Central memory CD8-positive, alpha-beta T cell (primary cell): ENCODE measurements around the gene THAP7.
A peak's percentile ranks its signal among the peaks of the same experiment; 100 is the strongest.
"Not testable (repeated sequence)": the region's sequence is repeated elsewhere in the genome, so short reads cannot be mapped to it uniquely, and the experiment has no call there.

Source experiments
- ATAC-seq: fragments of 150-1000 bp; cut with Tn5 transposase; replicated peaks from 2 replicates; pipeline ENCODE4 v1.10.0; 2022; ENCODE audit warnings: mild to moderate bottlenecking, moderate FRiP score, moderate number of reproducible peaks; ENCODE audit not compliant: poor library complexity, severe bottlenecking; ENCODE audit errors: extremely low read depth
- DNase-seq, 2 donors: peaks; one replicate each; pipeline ENCODE4 v3.0.0; 2021; ENCODE audit warnings: low spot score in 2 of 2
- H3K27ac Mint-ChIP-seq: one replicate; pipeline ENCODE4 v1.8.0; 2022; ENCODE audit warnings: low read depth, mild to moderate bottlenecking, moderate library complexity, mixed read lengths
- H3K27me3 Mint-ChIP-seq: one replicate; pipeline ENCODE4 v1.8.0; 2022; ENCODE audit warnings: mixed read lengths
- H3K36me3 Mint-ChIP-seq: one replicate; pipeline ENCODE4 v1.8.0; 2022; ENCODE audit warnings: mild to moderate bottlenecking, moderate library complexity, mixed read lengths; ENCODE audit not compliant: insufficient read depth
- H3K4me1 Mint-ChIP-seq: one replicate; pipeline ENCODE4 v1.8.0; 2022; ENCODE audit warnings: mixed read lengths
- H3K4me3 Mint-ChIP-seq: one replicate; pipeline ENCODE4 v1.8.0; 2022; ENCODE audit warnings: mild to moderate bottlenecking, moderate library complexity, mixed read lengths
- H3K9me3 Mint-ChIP-seq: one replicate; pipeline ENCODE4 v1.8.0; 2022; ENCODE audit warnings: mixed read lengths

THAP7 gene, protein sequence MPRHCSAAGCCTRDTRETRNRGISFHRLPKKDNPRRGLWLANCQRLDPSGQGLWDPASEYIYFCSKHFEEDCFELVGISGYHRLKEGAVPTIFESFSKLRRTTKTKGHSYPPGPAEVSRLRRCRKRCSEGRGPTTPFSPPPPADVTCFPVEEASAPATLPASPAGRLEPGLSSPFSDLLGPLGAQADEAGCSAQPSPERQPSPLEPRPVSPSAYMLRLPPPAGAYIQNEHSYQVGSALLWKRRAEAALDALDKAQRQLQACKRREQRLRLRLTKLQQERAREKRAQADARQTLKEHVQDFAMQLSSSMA

DNA sequence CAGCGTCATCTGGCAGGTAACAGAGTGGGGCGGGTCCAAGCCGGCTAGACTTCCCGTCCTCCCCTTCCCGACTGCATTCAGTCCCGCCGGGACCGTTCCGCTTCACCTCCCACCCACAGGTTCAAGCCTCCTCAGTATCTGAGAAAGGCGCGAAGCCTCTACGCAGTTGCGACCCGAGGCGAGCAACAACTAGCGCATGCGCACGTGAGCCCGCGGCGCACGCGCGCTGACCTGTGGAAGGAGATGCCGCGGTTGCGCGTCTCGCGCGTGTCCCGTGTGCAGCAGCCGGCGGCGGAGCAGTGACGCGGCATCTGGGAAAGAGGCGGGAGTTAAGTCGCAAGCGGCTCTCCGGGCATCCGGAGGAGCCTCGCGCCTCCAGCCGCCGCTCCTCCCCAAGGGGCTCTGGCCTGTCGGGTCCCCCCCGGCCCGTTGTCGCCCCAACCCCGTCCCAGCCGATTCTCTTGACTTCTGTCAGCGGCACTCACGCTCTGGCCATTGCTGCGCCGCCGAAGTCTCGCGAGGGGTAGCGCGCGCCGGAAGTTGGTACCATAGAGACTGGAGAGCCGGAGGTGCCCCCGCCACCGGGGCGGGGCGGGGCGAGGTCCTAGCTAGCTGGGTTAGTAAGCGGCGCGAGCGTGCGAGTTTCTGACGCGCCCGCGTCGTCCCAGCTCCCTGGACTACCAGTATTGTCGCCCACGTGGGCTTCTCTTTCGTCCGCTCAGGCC is at the start of gene THAP7:
TSS of gene THAP7 (minus strand) at position 518 of the 725 bp plus-strand sequence. CDS start at position 311, 207 bp downstream.
- Mint-ChIP-seq H3K27ac (peak within 1 kb of the TSS; percentile 98), H3K9me3 (no peaks in the 10 kb centered on the region), H3K27me3 (no peaks in the 10 kb centered on the region), H3K4me3 (peak within 1 kb of the TSS; percentile 94), H3K36me3 (peaks cover 29% of the 10 kb centered on the region), H3K4me1 (peaks cover 29% of the 10 kb centered on the region)
- ATAC-seq (peak; percentile 92), DNase-seq (peak; percentile 93 to 94)

DNA sequence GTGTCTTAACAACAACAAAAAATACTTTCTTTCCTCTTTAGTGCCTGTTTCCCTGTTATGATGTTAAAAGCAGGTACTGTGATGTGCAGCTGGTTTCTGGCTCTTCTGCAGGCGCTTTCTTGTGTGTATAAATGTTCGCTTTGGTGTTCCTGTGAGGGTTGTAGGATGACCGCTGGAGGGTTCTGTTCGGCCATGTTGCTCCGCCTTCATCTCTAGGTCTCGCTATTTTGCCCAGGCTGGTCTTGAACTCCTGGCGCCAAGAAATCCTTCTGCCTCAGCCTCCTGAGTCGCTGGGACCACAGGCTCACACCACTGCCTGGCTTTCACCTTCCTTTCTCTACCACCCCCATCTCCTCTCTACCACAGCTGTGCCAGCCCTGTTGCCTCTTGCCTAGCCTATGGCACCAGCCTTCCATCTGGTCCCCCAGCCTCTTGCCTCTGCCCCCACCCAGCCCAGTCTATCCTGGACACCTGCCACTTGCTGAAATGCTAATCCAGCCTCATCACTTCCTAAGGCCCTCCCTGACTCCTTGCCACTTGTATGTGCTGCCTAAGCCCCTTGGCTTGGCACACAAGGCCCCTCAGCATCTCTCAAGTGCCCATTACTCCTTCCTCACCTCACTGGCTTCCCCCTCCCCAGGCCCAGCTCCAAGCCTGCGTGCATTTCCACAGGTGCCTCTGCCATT is 49.4 kb upstream of the THAP7 start:
- Mint-ChIP-seq H3K9me3 (no peaks in the 10 kb centered on the region), H3K27me3 (peaks cover 12% of the 10 kb centered on the region), H3K27ac (no peak overlapping the region), H3K4me3 (no peak overlapping the region), H3K4me1 (peaks cover 9% of the 10 kb centered on the region), H3K36me3 (peaks cover 6% of the 10 kb centered on the region)
- no peak for DNase-seq
- no peak for ATAC-seq

DNA sequence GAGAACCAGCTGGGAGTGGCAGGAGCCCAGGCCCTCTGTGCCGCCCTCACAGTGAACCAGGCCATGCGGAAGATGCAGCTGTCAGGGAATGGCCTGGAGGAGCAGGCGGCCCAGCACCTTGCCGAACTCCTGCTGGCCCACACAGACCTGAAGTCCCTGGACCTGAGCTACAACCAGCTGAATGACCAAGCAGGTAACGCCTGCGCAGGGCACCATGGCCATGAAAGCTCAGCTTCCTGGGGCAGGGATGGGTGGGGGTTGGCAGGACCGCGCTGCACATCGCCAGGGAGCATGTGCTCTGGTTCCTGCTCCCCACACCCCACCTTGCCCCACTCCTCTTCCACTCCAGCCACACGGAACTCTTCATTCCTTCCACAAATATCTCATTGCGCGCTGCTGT is 47.0 kb upstream of the THAP7 start:
- H3K27ac Mint-ChIP-seq, ATAC-seq, DNase-seq, H3K36me3 Mint-ChIP-seq, H3K4me3 Mint-ChIP-seq, H3K9me3 Mint-ChIP-seq: not testable (repeated sequence)
- H3K27me3 Mint-ChIP-seq = peaks cover 19% of the 10 kb centered on the region
- peaks cover 18% of the 10 kb centered on the region for H3K4me1 Mint-ChIP-seq

DNA sequence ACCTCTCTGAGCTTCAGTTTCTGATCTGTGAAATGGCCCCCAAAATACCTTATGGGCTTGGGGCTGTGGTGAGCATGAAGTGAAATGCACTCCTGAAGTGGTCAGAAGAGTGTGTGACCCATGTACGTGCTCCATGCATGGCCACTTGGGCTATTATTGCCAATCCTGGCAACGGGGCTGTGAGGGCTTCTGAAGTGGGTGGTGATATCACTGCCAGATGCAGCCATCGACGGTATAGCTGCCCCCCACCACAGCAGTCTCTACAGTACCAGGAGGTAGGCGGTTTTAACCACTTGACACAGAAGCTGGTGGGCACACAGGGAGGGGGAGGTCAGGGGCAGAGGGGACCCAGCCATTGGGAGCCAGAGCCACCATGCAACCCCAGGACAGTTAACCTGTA is 46.5 kb upstream of the THAP7 start:
- not testable (repeated sequence) for ATAC-seq, H3K9me3 Mint-ChIP-seq, H3K4me3 Mint-ChIP-seq, H3K36me3 Mint-ChIP-seq, H3K27ac Mint-ChIP-seq, DNase-seq
- Mint-ChIP-seq H3K27me3 (peaks cover 24% of the 10 kb centered on the region), H3K4me1 (peaks cover 24% of the 10 kb centered on the region)

DNA sequence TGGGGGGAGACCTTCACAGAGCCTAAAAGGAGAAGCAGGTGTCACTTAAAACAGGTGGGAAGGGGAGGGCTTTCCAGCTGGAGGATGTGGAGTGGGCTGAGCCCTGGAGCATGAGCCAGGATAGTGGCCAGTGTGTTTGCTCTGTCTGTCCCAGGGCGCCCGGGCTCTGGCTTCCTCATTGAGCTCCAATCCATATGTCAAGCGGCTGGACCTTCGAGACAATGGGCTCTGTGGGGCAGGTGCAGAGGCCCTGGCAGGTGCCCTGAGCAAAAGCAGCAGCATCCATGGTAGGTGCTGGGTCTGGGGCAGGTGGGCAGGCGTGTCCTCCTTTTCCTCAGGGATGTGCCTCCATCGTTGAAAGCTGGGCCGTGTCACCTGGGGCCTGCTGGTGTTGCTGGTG is 45.8 kb upstream of the THAP7 start:
- H3K4me1 Mint-ChIP-seq = peaks cover 31% of the 10 kb centered on the region
- no peak overlapping the region for H3K4me3 Mint-ChIP-seq
- H3K9me3 Mint-ChIP-seq = no peaks in the 10 kb centered on the region
- no peak for DNase-seq
- peaks cover 3% of the 10 kb centered on the region for H3K36me3 Mint-ChIP-seq
- H3K27me3 Mint-ChIP-seq = peaks cover 31% of the 10 kb centered on the region
- H3K27ac Mint-ChIP-seq = no peak overlapping the region
- ATAC-seq = no peak

DNA sequence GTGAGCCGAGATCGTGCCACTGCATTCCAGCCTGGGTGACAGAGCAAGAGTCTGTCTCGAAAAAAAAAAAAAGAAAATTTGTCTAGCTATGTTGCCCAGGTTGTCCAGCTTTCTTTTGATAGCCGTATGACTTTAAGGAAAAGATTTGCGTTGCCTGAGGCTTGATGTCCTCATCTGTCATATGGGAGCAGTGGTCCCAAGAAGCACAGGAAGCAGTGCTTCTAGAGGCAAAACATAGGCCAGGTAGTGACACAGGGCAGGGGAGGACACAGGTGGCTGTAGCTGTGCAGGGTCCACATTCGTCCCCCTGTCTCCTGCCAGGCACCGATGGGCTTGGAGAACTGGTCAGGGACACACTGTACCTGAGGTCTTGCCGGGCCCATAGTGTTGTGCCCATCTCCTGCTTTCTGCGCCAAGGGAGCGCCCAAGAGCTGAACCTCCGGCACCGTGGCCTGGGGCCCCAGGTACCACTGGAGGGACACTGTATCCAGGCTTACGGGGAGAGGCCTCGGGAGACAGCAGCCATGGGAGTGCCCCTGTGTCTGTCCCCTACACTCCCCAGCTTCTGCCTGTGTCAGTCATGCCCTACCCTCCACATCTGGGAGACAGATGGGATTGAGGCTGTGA is 45.2 kb upstream of the THAP7 start:
- H3K4me1 Mint-ChIP-seq = peaks cover 31% of the 10 kb centered on the region
- H3K36me3 Mint-ChIP-seq = peaks cover 3% of the 10 kb centered on the region
- H3K9me3 Mint-ChIP-seq = no peaks in the 10 kb centered on the region
- H3K27ac Mint-ChIP-seq = no peak overlapping the region
- DNase-seq (no peak), ATAC-seq (no peak)
- no peak overlapping the region for H3K4me3 Mint-ChIP-seq
- peaks cover 37% of the 10 kb centered on the region for H3K27me3 Mint-ChIP-seq

DNA sequence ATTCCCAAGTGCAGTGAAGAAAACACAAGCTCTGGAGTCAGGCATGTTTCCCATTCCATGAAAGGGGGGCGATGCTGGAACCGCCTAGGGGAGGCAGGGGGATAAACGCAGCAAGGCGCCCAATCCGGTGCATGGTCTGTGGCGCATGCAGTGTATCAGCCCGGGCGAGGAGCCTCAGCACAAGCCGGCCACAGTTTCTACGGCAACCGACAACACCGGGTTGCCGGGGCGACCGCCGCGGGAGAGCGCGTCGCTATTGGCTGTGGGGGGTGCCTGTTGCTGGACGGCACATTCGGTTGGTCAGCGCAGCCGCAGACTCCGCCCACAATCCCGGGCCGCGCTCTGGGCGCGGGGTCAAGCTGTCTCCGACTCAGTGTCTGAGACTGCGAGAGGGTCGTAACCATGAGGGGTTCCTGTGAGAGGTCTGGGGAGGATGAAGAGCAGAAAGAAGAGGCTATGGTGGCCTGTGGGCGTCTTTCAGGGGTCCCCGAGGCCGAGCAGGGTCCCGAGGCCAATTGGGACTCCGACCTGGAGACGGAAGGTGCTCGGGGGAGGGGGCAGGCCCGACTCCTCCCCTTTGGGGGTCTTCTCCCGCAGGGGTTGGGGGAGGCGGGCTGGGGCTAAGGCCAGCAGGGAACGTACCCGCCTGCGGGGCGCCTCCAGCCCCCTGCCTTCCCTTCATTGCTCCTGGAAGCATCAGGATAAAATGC is 43.8 kb upstream of the THAP7 start, which contains the start of gene LRRC74B:
TSS of gene LRRC74B (plus strand) at position 362 of the 710 bp plus-strand sequence. CDS start at position 403, 41 bp downstream.
- peak within 1 kb of the TSS; percentile 73 for H3K4me3 Mint-ChIP-seq
- peaks cover 39% of the 10 kb centered on the region for H3K27me3 Mint-ChIP-seq
- ATAC-seq (peak; percentile 93), DNase-seq (peak; percentile 50 to 56)
- no peaks in the 10 kb centered on the region for H3K9me3 Mint-ChIP-seq
- peaks cover 31% of the 10 kb centered on the region for H3K4me1 Mint-ChIP-seq
- peak within 1 kb of the TSS; percentile 95 for H3K27ac Mint-ChIP-seq
- peaks cover 3% of the 10 kb centered on the region for H3K36me3 Mint-ChIP-seq

DNA sequence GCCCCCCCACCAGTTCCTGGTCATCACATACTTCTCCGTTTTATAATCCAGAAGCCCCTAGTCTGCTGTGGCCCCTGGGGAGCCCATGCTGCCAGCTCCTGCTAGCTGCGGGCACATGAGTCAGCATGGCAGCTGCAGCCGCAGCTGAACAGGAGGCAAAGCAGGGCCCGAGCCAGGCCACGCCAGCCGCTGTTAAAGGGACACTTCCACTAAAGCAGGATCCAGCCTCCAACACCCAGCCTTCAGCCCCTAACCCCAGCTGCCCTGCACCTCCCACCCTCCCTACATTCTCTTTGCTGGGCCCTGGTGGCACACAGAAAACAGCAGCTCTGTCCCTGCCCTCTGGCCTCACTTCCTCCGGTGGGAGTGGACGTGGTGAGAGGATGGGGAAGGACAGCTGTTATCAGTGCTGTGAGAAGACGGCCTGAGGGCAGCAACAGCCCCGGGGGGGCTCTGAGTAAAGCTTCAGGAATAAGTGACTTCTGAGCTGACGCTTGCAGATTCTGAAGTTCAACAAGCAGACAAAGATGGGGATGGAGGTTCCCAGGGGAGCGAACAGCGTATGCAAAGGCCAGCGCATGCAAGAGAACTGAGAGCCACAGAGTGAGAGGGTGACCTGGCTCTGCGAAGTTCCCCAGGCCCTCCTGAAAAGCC is 43.1 kb upstream of the THAP7 start:
- H3K9me3 Mint-ChIP-seq = no peaks in the 10 kb centered on the region
- H3K27me3 Mint-ChIP-seq = peaks cover 43% of the 10 kb centered on the region
- peak overlapping the region; percentile 95 for H3K27ac Mint-ChIP-seq
- peaks cover 31% of the 10 kb centered on the region for H3K4me1 Mint-ChIP-seq
- peaks cover 3% of the 10 kb centered on the region for H3K36me3 Mint-ChIP-seq
- H3K4me3 Mint-ChIP-seq = peak overlapping the region; percentile 73
- no peak for ATAC-seq
- no peak for DNase-seq

DNA sequence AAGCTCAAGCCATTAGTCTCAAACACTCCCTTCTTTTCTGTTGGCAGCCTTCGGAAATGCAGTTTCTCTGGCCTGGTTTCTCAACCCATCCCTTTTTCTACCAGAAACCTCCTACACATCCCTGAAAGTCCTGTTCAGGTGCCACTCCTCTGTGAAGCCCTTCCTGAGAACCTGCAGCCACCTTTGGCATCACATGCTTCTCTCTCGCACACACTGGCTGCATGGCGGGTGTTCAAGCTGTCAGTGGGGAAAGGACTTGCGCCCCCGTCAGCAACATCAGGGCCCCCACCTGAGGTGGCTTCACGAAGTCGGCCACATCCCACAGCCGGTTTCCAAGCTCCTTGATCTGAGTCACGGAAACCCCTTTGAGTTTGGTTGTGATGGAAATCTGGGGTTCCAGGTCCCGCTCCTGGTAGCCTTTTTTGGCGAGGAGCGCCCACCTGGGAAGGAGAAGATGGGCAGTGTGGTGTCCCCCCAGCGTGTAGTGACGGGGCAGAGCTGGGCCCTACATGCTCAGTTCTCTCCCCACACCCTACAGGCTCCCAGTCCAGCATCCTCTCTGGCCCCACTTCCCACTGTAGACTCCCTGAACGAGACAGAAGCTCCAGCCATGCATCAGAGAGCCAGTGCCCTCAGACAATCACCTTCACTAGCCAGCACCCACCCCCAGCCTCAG is 42.1 kb upstream of the THAP7 start:
- DNase-seq (no peak), ATAC-seq (no peak)
- H3K4me3 Mint-ChIP-seq = no peak overlapping the region
- H3K27ac Mint-ChIP-seq = peak overlapping the region; percentile 1
- H3K4me1 Mint-ChIP-seq = peaks cover 31% of the 10 kb centered on the region
- peaks cover 49% of the 10 kb centered on the region for H3K27me3 Mint-ChIP-seq
- H3K36me3 Mint-ChIP-seq = peaks cover 3% of the 10 kb centered on the region
- H3K9me3 Mint-ChIP-seq = no peaks in the 10 kb centered on the region

DNA sequence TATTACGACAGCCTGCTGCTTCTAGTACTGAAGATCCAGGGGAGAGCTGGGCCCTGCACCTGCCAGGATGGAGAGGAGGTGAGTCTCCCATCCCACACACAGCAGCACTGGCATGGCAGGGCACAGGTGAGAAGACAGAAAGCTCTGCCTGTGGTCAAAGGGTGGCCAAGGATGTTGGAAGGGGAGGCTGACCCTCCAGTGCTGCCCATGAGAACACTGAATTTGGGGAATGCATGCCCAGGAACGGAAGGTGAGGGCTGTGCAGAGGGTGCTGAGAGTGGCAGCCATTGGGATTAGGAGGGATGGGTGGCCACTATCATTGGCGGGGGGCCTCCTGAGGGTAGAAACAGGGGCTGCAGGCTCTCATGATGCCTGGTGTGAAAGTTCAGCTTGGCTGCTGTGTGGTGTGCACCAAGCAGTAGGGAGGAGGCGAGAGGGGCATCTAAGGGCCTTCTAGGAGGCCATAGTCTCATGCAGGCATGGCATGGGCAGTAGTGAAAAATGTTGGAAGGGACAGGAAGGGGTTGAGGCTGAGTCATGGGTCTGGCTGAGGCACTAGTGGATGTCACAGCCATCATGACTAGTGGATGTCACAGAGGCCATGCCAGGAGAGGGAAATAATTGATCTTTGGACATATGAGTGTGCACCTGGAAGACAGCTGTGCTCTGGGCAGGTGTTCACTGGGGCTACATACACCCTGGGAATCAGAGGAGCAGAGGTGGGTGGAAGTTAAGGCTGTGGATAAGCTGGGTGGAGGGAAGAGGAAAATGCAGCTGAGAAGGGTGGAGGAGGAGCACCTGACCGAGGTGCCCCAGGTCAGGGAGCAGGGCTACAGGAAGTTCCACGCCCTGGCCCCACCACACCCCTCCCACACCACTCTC is 41.3 kb upstream of the THAP7 start:
- Mint-ChIP-seq H3K27me3 (peaks cover 49% of the 10 kb centered on the region), H3K36me3 (peaks cover 3% of the 10 kb centered on the region), H3K9me3 (no peaks in the 10 kb centered on the region), H3K27ac (peak overlapping the region; percentile 1), H3K4me3 (no peak overlapping the region), H3K4me1 (peaks cover 31% of the 10 kb centered on the region)
- ATAC-seq (no peak), DNase-seq (no peak)
